Uterus (tissue), 2 donors: Measurements from ENCODE around the gene ZNF219.

Experiments used
- POLR2A ChIP-seq, 2 donors: fragments of 450-650 bp; IDR thresholded peaks; one replicate each; pipeline ENCODE4 v1.6.1; 2016; ENCODE audit warnings: antibody characterized with exemption in 2 of 2, mild to moderate bottlenecking in 1 of 2, moderate library complexity in 1 of 2
- TF ChIP-seq, protein P1 (sequence below), 4 experiments: fragments of 200-600 bp in 2 of 4; fragments of 450-650 bp in 2 of 4; sonication (generic) in 2 of 4; IDR thresholded peaks; one replicate each; pipeline ENCODE4 v1.5.1; 2016 to 2019; ENCODE audit warnings: antibody characterized with exemption in 4 of 4, mild to moderate bottlenecking in 2 of 4, moderate library complexity in 1 of 4

- TF ChIP-seq, protein P1, sequence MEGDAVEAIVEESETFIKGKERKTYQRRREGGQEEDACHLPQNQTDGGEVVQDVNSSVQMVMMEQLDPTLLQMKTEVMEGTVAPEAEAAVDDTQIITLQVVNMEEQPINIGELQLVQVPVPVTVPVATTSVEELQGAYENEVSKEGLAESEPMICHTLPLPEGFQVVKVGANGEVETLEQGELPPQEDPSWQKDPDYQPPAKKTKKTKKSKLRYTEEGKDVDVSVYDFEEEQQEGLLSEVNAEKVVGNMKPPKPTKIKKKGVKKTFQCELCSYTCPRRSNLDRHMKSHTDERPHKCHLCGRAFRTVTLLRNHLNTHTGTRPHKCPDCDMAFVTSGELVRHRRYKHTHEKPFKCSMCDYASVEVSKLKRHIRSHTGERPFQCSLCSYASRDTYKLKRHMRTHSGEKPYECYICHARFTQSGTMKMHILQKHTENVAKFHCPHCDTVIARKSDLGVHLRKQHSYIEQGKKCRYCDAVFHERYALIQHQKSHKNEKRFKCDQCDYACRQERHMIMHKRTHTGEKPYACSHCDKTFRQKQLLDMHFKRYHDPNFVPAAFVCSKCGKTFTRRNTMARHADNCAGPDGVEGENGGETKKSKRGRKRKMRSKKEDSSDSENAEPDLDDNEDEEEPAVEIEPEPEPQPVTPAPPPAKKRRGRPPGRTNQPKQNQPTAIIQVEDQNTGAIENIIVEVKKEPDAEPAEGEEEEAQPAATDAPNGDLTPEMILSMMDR (IDR thresholded peaks at IDR 0.05): peak in 2 of 4 experiments; percentile 18 to 39
- TF ChIP-seq POLR2A (IDR thresholded peaks at IDR 0.05): no peak
These were observed 8.1 kb downstream of the ZNF219 start for GRCh38 chr14:21090194-21090939.
